Measurements from ENCODE around the gene LCP1. TPM values are rescaled to one million over a fixed set of nuclear protein-coding genes. Genes with fewer than 3 reads are reported as not detected.

Gene LCP1
- total RNA-seq, 1 donor from 2014 or later, result 11.6 TPM

GRCh38 chr13:46111151-46111550, 70.8 kb downstream of the LCP1 start:
- Mint-ChIP-seq H3K27ac (no peak overlapping the region), H3K36me3 (no peaks in the 10 kb centered on the region), H3K27me3 (ENCODE audit: low read depth) (no peaks in the 10 kb centered on the region), H3K9me3 (no peaks in the 10 kb centered on the region), H3K4me1 (peaks cover 5% of the 10 kb centered on the region), H3K4me3 (no peak overlapping the region)
- TF ChIP-seq CTCF (IDR thresholded peaks at IDR 0.05; ENCODE audit: unreplicated experiment), result no peak
- no peak for DNase-seq (ENCODE audit: low spot score in 2 of 2, unreplicated experiment in 2 of 2)

- no peak for DNase-seq (ENCODE audit: low spot score in 2 of 2, unreplicated experiment in 2 of 2)
- no peaks in the 10 kb centered on the region for H3K27me3 Mint-ChIP-seq (ENCODE audit: low read depth)
- no peak overlapping the region for H3K27ac Mint-ChIP-seq
- no peak for TF ChIP-seq CTCF (IDR thresholded peaks at IDR 0.05; ENCODE audit: unreplicated experiment)
- no peaks in the 10 kb centered on the region for H3K36me3 Mint-ChIP-seq
- no peaks in the 10 kb centered on the region for H3K9me3 Mint-ChIP-seq
- no peak overlapping the region for H3K4me3 Mint-ChIP-seq
- H3K4me1 Mint-ChIP-seq, result peaks cover 5% of the 10 kb centered on the region
Measured at GRCh38 chr13:46109451-46109850, 72.5 kb downstream of the LCP1 start.

- Mint-ChIP-seq H3K27me3 (ENCODE audit: low read depth) (no peaks in the 10 kb centered on the region), H3K9me3 (no peaks in the 10 kb centered on the region), H3K27ac (no peak overlapping the region)
Measured at GRCh38 chr13:46106839-46107371, 75.1 kb downstream of the LCP1 start.

GRCh38 chr13:46104868-46105267, 77.1 kb downstream of the LCP1 start, which contains the start of gene CPB2:
Gene CPB2 (minus strand): TSS chr13:46105033. CDS start chr13:46105009, 24 bp downstream.
- Mint-ChIP-seq H3K27ac (no peak within 1 kb of the TSS), H3K36me3 (no peaks in the 10 kb centered on the region), H3K4me1 (peaks cover 7% of the 10 kb centered on the region), H3K27me3 (ENCODE audit: low read depth) (no peaks in the 10 kb centered on the region), H3K9me3 (no peaks in the 10 kb centered on the region), H3K4me3 (no peak within 1 kb of the TSS)
- no peak for TF ChIP-seq CTCF (IDR thresholded peaks at IDR 0.05; ENCODE audit: unreplicated experiment)
- no peak for DNase-seq (ENCODE audit: low spot score in 2 of 2, unreplicated experiment in 2 of 2)

More at GRCh38 chr13:46106839-46107371, 75.1 kb downstream of the LCP1 start:
- Mint-ChIP-seq H3K4me1 (peaks cover 7% of the 10 kb centered on the region), H3K36me3 (no peaks in the 10 kb centered on the region), H3K4me3 (no peak overlapping the region)
- DNase-seq (ENCODE audit: low spot score in 2 of 2, unreplicated experiment in 2 of 2), result no peak
- TF ChIP-seq CTCF (IDR thresholded peaks at IDR 0.05; ENCODE audit: unreplicated experiment), result no peak

GRCh38 chr13:46103037-46103436, 78.9 kb downstream of the LCP1 start:
- no peak for TF ChIP-seq CTCF (IDR thresholded peaks at IDR 0.05; ENCODE audit: unreplicated experiment)
- Mint-ChIP-seq H3K4me3 (no peak overlapping the region), H3K36me3 (no peaks in the 10 kb centered on the region), H3K27me3 (ENCODE audit: low read depth) (no peaks in the 10 kb centered on the region), H3K9me3 (no peaks in the 10 kb centered on the region), H3K4me1 (peaks cover 7% of the 10 kb centered on the region), H3K27ac (no peak overlapping the region)
- DNase-seq (ENCODE audit: low spot score in 2 of 2, unreplicated experiment in 2 of 2), result no peak

GRCh38 chr13:46102255-46102605, 79.7 kb downstream of the LCP1 start:
- H3K27me3 Mint-ChIP-seq (ENCODE audit: low read depth), result no peaks in the 10 kb centered on the region
- peaks cover 7% of the 10 kb centered on the region for H3K4me1 Mint-ChIP-seq
- no peak overlapping the region for H3K27ac Mint-ChIP-seq
- DNase-seq (ENCODE audit: low spot score in 2 of 2, unreplicated experiment in 2 of 2), result no peak
- TF ChIP-seq CTCF (IDR thresholded peaks at IDR 0.05; ENCODE audit: unreplicated experiment), result no peak
- H3K4me3 Mint-ChIP-seq, result no peak overlapping the region
- H3K36me3 Mint-ChIP-seq, result no peaks in the 10 kb centered on the region
- H3K9me3 Mint-ChIP-seq, result no peaks in the 10 kb centered on the region
